Epithelial cell of proximal tubule (primary cell): ENCODE data around the gene FHIT. TPM values are rescaled to one million over a fixed set of nuclear protein-coding genes. Genes with fewer than 3 reads are reported as not detected.

Experiments used
- DNase-seq: peaks from one replicate; pipeline ENCODE4 v3.0.0-alpha.2; 2011; ENCODE audit warnings: low read depth
- H3K4me3 ChIP-seq: 2 replicates; pipeline ENCODE4 v1.5.1; 2011; ENCODE audit warnings: low read depth, mild to moderate bottlenecking, low read length
- CTCF ChIP-seq: conservative IDR thresholded peaks from 2 replicates; pipeline ENCODE4 v1.5.1; 2012; ENCODE audit warnings: low read depth, mild to moderate bottlenecking, low read length
- total RNA-seq: library from RNA; depleted of rRNA; stranded (reverse); fragments of >200 nt; gene quantifications from 2 replicates; pipeline ENCODE4 v1.2.3, GENCODE V29; 2015

The FHIT gene
- total RNA-seq, 1 donor from 2014 or later: 3.7 TPM

GRCh38 chr3:61154457-61155198 is 96.6 kb downstream of the FHIT start:
- no peak overlapping the region for H3K4me3 ChIP-seq
- DNase-seq: no peak
- TF ChIP-seq CTCF: no peak

- no peak overlapping the region for H3K4me3 ChIP-seq
- DNase-seq: no peak
- TF ChIP-seq CTCF: no peak
These were observed 99.2 kb downstream of the FHIT start for GRCh38 chr3:61152071-61152470.

- DNase-seq: no peak
- TF ChIP-seq CTCF: no peak
- no peak overlapping the region for H3K4me3 ChIP-seq
These were observed 102.0 kb downstream of the FHIT start for GRCh38 chr3:61149236-61149635.

GRCh38 chr3:61146010-61146890 is 105.0 kb downstream of the FHIT start:
- no peak overlapping the region for H3K4me3 ChIP-seq
- DNase-seq: no peak
- TF ChIP-seq CTCF: no peak

- DNase-seq: no peak
- TF ChIP-seq CTCF: no peak
These were observed 109.6 kb downstream of the FHIT start for GRCh38 chr3:61141697-61142096.

GRCh38 chr3:61141227-61141626 is 110.0 kb downstream of the FHIT start:
- no peak for TF ChIP-seq CTCF
- H3K4me3 ChIP-seq: no peak overlapping the region
- no peak for DNase-seq

More at GRCh38 chr3:61141697-61142096, 109.6 kb downstream of the FHIT start:
- H3K4me3 ChIP-seq: no peak overlapping the region
